Adipocyte (in vitro differentiated cells): ENCODE measurements around the gene AGTR1.
A peak's percentile ranks its signal among the peaks of the same experiment; 100 is the strongest.

ENCODE experiments used
- DNase-seq: peaks from one replicate; pipeline ENCODE4 v3.0.0-alpha.2; 2015; ENCODE audit warnings: low read depth
- H3K27me3 ChIP-seq: replicated peaks from 2 replicates; pipeline ENCODE4 v1.7.0; 2013; ENCODE audit warnings: mild to moderate bottlenecking, low read length, moderate library complexity; ENCODE audit not compliant: control insufficient read depth, insufficient read depth
- H3K36me3 ChIP-seq: 2 replicates; pipeline ENCODE4 v1.7.0; 2013; ENCODE audit warnings: low read length, mild to moderate bottlenecking, moderate library complexity; ENCODE audit not compliant: control insufficient read depth, insufficient read depth, severe bottlenecking
- H3K4me1 ChIP-seq: 2 replicates; pipeline ENCODE4 v1.7.0; 2013; ENCODE audit warnings: mild to moderate bottlenecking, low read length, moderate library complexity; ENCODE audit not compliant: control insufficient read depth, insufficient read depth
- H3K4me3 ChIP-seq: 2 replicates; pipeline ENCODE4 v1.7.0; 2013; ENCODE audit warnings: mild to moderate bottlenecking, low read length, moderate library complexity
- H3K9ac ChIP-seq: 2 replicates; pipeline ENCODE4 v1.7.0; 2013; ENCODE audit warnings: mild to moderate bottlenecking, low read length, moderate library complexity
- H3K9me3 ChIP-seq: 2 replicates; pipeline ENCODE4 v1.7.0; 2013; ENCODE audit warnings: mild to moderate bottlenecking, low read length, moderate library complexity; ENCODE audit not compliant: control insufficient read depth

Gene AGTR1

DNA sequence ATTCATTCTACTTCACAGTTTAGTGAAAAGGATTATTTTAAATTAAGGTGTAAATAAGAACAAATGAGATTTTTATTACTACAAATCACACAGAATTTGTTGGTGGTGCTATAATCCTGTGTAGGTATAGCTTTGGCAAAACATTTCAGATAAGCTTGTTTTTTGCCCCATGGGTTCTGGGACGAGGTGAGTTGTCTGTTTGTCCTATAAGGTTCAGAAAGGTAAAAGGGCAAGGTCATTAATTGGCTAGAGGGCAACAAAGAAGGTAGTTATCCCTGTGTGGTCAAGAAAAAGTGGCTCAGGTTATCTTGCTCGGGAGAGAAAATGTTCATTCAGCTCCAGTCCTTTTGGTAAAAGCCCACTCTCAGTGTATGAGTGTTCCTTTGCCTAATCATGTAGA lies 23.2 kb downstream of the AGTR1 start:
- Histone ChIP-seq H3K9ac (no peak overlapping the region), H3K4me3 (no peak overlapping the region), H3K27me3 (no peaks in the 10 kb centered on the region), H3K36me3 (no peaks in the 10 kb centered on the region), H3K9me3 (no peaks in the 10 kb centered on the region), H3K4me1 (peaks cover 21% of the 10 kb centered on the region)
- DNase-seq, result no peak

DNA sequence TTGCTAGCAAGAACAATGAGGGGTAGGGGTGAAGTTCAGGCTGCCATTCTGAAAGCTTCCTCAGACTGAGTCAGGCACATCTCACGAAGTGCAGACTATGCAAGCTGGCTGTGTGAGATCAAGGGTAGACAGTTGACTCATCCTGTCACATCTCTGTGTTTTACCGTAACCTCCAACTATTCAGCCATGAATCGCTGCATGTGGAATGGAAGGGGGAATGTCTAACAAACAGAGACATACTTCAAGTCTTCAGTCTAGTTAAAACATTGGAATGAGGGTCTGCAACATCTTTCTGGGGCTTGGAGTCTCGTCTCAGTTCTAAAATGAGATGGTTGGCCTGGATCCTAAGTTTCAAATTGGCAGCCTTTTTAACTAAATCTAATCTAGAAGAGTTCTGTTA lies 25.9 kb downstream of the AGTR1 start:
- H3K36me3 ChIP-seq, result no peaks in the 10 kb centered on the region
- H3K4me3 ChIP-seq, result peak overlapping the region; percentile 24
- H3K9ac ChIP-seq, result peak overlapping the region; percentile 21
- H3K4me1 ChIP-seq, result peaks cover 16% of the 10 kb centered on the region
- no peaks in the 10 kb centered on the region for H3K9me3 ChIP-seq
- DNase-seq, result peak; percentile 71
- H3K27me3 ChIP-seq, result no peaks in the 10 kb centered on the region

- H3K4me3 ChIP-seq, result no peak overlapping the region
- DNase-seq, result peak; percentile 58
Observed at GRCh38 chr3:148727231-148727630, 29.5 kb downstream of the AGTR1 start.

DNA sequence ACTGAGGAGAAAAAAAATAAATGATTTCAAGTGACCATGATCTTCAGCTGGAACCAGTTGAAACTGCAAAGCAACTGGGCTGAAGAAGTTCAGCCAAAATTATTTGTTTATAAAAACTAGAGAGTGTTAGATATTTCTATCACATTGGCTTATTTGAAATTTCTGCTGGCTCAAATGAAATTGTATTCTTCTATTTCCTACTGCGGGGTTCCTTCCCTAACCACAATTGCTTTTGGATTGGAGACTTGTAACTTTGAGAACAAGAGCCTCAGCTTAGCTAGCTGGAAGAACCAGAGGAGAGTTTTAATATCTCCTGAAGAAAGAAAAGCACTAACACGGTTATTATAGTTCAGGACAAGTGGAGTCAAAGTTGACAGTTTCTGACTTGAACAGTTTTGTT lies 31.1 kb downstream of the AGTR1 start:
- Histone ChIP-seq H3K9me3 (no peaks in the 10 kb centered on the region), H3K36me3 (no peaks in the 10 kb centered on the region), H3K4me1 (peaks cover 14% of the 10 kb centered on the region), H3K27me3 (no peaks in the 10 kb centered on the region), H3K9ac (no peak overlapping the region), H3K4me3 (no peak overlapping the region)
- no peak for DNase-seq

More at GRCh38 chr3:148727231-148727630, 29.5 kb downstream of the AGTR1 start:
- Histone ChIP-seq H3K36me3 (no peaks in the 10 kb centered on the region), H3K9ac (no peak overlapping the region), H3K9me3 (no peaks in the 10 kb centered on the region), H3K4me1 (peaks cover 25% of the 10 kb centered on the region), H3K27me3 (no peaks in the 10 kb centered on the region)

DNA sequence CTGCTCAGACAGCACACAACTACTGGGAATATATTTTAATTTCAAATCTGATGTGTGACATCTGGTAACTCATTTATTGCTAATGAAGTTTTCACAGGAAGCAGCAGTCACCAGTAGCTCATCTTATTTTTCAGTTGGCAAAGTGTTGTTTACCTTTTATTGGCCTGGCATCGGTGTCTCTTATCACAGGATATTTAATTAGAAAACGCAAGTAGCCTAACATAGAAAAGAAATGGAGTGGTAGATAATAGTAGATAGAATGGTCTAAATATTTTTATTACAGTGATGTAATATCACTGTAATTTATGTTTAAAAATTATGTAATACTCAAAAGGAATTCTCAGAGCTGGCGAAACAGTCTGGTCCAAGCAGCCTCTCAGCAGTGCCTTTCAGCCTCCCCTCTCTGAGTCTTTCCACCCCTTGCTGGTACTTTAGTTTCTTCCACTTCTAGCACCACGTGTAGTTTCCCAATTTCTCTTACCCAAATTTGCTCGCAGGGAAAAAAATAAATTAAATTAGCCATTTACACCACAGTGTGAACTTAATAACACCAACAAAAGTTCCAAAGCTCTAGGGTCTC lies 31.9 kb downstream of the AGTR1 start:
- no peak for DNase-seq
- Histone ChIP-seq H3K9ac (no peak overlapping the region), H3K36me3 (no peaks in the 10 kb centered on the region), H3K27me3 (no peaks in the 10 kb centered on the region), H3K9me3 (no peaks in the 10 kb centered on the region), H3K4me3 (no peak overlapping the region), H3K4me1 (peaks cover 14% of the 10 kb centered on the region)

GRCh38 chr3:148730676-148731075 lies 33.0 kb downstream of the AGTR1 start:
- H3K9ac ChIP-seq, result no peak overlapping the region
- H3K4me1 ChIP-seq, result peaks cover 25% of the 10 kb centered on the region
- no peaks in the 10 kb centered on the region for H3K27me3 ChIP-seq
- no peaks in the 10 kb centered on the region for H3K36me3 ChIP-seq
- no peaks in the 10 kb centered on the region for H3K9me3 ChIP-seq
- H3K4me3 ChIP-seq, result no peak overlapping the region
- DNase-seq, result no peak

GRCh38 chr3:148735597-148735996 lies 37.9 kb downstream of the AGTR1 start:
- no peaks in the 10 kb centered on the region for H3K27me3 ChIP-seq
- H3K9me3 ChIP-seq, result no peaks in the 10 kb centered on the region
- no peaks in the 10 kb centered on the region for H3K36me3 ChIP-seq
- peaks cover 28% of the 10 kb centered on the region for H3K4me1 ChIP-seq
- no peak for DNase-seq
- H3K9ac ChIP-seq, result peak overlapping the region; percentile 60
- peak overlapping the region; percentile 47 for H3K4me3 ChIP-seq

- Histone ChIP-seq H3K4me3 (no peak overlapping the region), H3K36me3 (no peaks in the 10 kb centered on the region), H3K9me3 (no peaks in the 10 kb centered on the region), H3K4me1 (peaks cover 28% of the 10 kb centered on the region), H3K9ac (peak overlapping the region; percentile 19), H3K27me3 (no peaks in the 10 kb centered on the region)
- no peak for DNase-seq
Observed at GRCh38 chr3:148736086-148736485, 38.4 kb downstream of the AGTR1 start.

DNA sequence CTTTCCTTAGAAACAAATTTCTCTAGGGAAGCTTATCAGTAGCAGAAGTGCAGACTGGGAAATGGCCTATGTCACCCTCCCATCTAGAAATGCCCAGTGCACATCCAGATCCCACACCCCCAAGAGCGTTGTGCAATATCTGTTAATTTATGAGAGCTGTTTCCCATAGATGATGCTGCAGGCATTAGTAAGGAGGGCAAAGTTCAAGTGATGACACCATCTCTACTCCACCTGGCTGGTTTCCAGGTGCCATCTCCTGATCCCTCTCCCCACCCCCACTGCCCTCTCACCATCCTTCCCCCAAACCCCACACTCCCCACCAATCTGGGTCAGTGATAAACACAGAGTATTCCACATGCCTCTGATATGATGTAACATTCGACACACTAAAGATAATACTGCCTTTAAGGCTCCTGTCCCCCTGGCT lies 39.4 kb downstream of the AGTR1 start:
- no peak for DNase-seq
- no peaks in the 10 kb centered on the region for H3K9me3 ChIP-seq
- H3K9ac ChIP-seq, result no peak overlapping the region
- peaks cover 28% of the 10 kb centered on the region for H3K4me1 ChIP-seq
- H3K27me3 ChIP-seq, result no peaks in the 10 kb centered on the region
- no peaks in the 10 kb centered on the region for H3K36me3 ChIP-seq
- H3K4me3 ChIP-seq, result no peak overlapping the region

DNA sequence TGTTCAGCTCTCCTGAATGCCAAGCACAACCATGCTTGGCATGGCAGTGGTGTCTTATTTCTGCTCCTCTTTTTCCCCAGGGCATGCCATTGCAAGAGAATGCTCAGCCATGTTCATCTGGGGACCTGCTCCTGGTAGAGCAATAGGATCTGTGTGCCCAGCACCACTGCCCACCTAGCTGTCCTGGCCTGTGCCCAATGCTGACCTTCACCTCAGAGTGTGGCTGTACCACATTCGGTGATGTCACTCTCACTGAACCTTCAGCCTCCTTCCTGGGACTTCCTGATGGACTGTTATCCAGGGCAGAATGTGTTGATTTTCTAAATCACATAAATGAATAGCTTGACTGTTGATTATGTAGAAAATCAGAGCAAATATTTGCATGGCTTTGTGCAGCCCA lies 42.0 kb downstream of the AGTR1 start:
- no peak for DNase-seq
- no peak overlapping the region for H3K9ac ChIP-seq
- H3K9me3 ChIP-seq, result no peaks in the 10 kb centered on the region
- no peaks in the 10 kb centered on the region for H3K36me3 ChIP-seq
- peaks cover 25% of the 10 kb centered on the region for H3K4me1 ChIP-seq
- H3K27me3 ChIP-seq, result no peaks in the 10 kb centered on the region
- H3K4me3 ChIP-seq, result no peak overlapping the region

- Histone ChIP-seq H3K9ac (no peak overlapping the region), H3K4me1 (peaks cover 20% of the 10 kb centered on the region), H3K4me3 (no peak overlapping the region), H3K9me3 (no peaks in the 10 kb centered on the region), H3K36me3 (no peaks in the 10 kb centered on the region), H3K27me3 (no peaks in the 10 kb centered on the region)
- no peak for DNase-seq
Observed at GRCh38 chr3:148740291-148740690, 42.6 kb downstream of the AGTR1 start.

DNA sequence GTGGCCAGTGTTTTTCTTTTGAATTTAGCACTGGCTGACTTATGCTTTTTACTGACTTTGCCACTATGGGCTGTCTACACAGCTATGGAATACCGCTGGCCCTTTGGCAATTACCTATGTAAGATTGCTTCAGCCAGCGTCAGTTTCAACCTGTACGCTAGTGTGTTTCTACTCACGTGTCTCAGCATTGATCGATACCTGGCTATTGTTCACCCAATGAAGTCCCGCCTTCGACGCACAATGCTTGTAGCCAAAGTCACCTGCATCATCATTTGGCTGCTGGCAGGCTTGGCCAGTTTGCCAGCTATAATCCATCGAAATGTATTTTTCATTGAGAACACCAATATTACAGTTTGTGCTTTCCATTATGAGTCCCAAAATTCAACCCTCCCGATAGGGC lies 43.5 kb downstream of the AGTR1 start:
- Histone ChIP-seq H3K9ac (no peak overlapping the region), H3K9me3 (no peaks in the 10 kb centered on the region), H3K4me1 (peaks cover 10% of the 10 kb centered on the region), H3K36me3 (no peaks in the 10 kb centered on the region), H3K27me3 (no peaks in the 10 kb centered on the region), H3K4me3 (no peak overlapping the region)
- no peak for DNase-seq
